Tibial artery (tissue), 4 donors: ENCODE measurements around the gene MCFD2.
"Not testable (repeated sequence)": the region's sequence is repeated elsewhere in the genome, so short reads cannot be mapped to it uniquely, and the experiment has no call there.

ENCODE experiments used
- DNase-seq, 2 donors: peaks; one replicate each; pipeline ENCODE4 v3.0.0-alpha.2; 2019
- H3K27ac ChIP-seq, 2 donors: fragments of 200-600 bp; sonication (generic) in 1 of 2; 1 replicate in 1 of 2; 2 replicates in 1 of 2; pipeline ENCODE4 v1.5.1; 2018 to 2019; ENCODE audit warnings: mild to moderate bottlenecking in 1 of 2
- H3K27me3 ChIP-seq, 2 donors: fragments of 200-600 bp; sonication (generic) in 1 of 2; one replicate each; pipeline versions ENCODE4 v1.5.1 to v1.6.0; 2016 to 2019
- H3K36me3 ChIP-seq, 3 donors: fragments of 200-600 bp; sonication (generic) in 2 of 3; one replicate each; pipeline ENCODE4 v1.5.1; 2016 to 2019; ENCODE audit warnings: mild to moderate bottlenecking in 2 of 3
- H3K4me1 ChIP-seq, 4 donors: fragments of 200-600 bp; sonication (generic) in 2 of 4; 1 replicate in 3 of 4; 2 replicates in 1 of 4; pipeline ENCODE4 v1.5.1; 2016 to 2019
- H3K4me3 ChIP-seq, 2 donors: fragments of 200-600 bp; sonication (generic) in 1 of 2; 1 replicate in 1 of 2; 2 replicates in 1 of 2; pipeline ENCODE4 v1.5.1; 2018 to 2019; ENCODE audit warnings: mild to moderate bottlenecking in 2 of 2
- H3K9me3 ChIP-seq, 3 donors: fragments of 200-600 bp; sonication (generic) in 1 of 3; one replicate each; pipeline ENCODE4 v1.5.1; 2016 to 2019
- intact Hi-C: fragments of 100-400 bp; cut with DNase I; formaldehyde crosslinking; loops from one replicate; pipeline ENCODE4 v1.15.0; 2023; ENCODE audit warnings: low total_unique reads
- TF ChIP-seq, protein P1 (sequence below), 2 experiments: fragments of 200-600 bp in 1 of 2; fragments of 450-650 bp in 1 of 2; IDR thresholded peaks; one replicate each; pipeline ENCODE4 v1.5.1; 2017 to 2019; ENCODE audit warnings: antibody characterized with exemption in 2 of 2, mild to moderate bottlenecking in 1 of 2, moderate library complexity in 1 of 2

The MCFD2 gene

DNA sequence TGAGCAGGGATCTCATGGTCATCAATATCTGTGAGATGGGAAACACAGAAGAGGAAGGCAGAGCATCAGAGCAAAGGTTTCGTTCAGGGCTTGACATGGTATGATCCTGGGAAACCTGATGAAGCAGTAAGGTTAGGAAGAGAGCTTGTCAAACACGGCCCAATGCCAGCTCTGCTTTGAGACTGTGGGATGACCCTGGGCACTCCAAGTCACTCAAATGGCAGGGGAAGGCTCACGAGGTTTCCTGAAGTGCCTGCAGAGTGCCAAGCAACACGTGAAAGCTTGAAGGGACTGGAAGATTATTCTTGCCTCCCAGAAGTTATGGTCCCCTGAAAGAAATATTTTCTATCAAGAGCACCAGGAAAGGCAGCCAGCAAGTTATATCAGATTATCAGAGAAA is 6.5 kb downstream of the MCFD2 start:
- H3K27ac ChIP-seq: no peak overlapping the region

DNA sequence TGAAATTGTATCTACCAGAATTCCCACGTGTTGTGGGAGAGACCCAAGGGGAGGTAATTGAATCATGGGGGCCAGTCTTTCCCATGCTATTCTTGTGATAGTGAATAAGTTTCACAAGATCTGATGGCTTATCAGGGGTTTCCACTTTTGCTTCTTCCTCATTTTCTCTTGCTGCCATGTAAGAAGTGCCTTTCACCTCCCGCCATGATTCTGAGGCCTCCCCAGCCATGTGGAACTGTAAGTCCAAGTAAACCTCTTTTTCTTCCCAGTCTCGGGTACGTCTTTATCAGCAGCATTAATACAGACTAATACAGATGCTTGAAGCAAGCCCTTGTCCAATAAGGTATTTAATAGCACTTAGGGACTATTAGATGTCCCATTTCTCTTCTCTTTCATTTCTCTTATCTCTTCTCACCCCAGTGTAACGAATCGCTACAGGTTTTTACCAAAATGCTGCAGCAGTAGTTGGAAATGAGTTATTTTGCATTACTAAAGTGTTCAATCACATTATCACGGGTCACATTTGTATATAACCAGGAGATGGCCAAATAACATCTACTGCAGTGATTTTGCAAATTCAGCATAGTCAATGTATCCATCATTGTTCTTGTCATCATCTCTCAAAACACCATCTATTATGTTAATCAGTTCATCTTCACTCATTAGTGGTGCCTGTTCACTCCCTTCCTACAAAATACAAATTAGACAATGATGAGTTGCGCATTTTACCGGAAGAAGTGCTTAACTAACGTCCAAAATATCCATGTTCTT is 10.5 kb downstream of the MCFD2 start:
- DNase-seq, H3K4me3 ChIP-seq, H3K27me3 ChIP-seq, intact Hi-C loops, H3K9me3 ChIP-seq, H3K4me1 ChIP-seq, H3K27ac ChIP-seq: not testable (repeated sequence)
- H3K36me3 ChIP-seq: peaks cover 60 to 76% (median 74%) of the 10 kb centered on the region in 3 donors

More for the DNA sequence above, 6.5 kb downstream of the MCFD2 start:
- DNase-seq: no peak
- intact Hi-C loops: no loop called here
- Histone ChIP-seq H3K9me3 (no peaks in the 10 kb centered on the region), H3K4me3 (no peak overlapping the region), H3K4me1 (peaks cover 0 to 27% (median 15%) of the 10 kb centered on the region in 4 donors), H3K27me3 (no peaks in the 10 kb centered on the region), H3K36me3 (peaks cover 62 to 71% (median 71%) of the 10 kb centered on the region in 3 donors)
- TF ChIP-seq, protein P1, sequence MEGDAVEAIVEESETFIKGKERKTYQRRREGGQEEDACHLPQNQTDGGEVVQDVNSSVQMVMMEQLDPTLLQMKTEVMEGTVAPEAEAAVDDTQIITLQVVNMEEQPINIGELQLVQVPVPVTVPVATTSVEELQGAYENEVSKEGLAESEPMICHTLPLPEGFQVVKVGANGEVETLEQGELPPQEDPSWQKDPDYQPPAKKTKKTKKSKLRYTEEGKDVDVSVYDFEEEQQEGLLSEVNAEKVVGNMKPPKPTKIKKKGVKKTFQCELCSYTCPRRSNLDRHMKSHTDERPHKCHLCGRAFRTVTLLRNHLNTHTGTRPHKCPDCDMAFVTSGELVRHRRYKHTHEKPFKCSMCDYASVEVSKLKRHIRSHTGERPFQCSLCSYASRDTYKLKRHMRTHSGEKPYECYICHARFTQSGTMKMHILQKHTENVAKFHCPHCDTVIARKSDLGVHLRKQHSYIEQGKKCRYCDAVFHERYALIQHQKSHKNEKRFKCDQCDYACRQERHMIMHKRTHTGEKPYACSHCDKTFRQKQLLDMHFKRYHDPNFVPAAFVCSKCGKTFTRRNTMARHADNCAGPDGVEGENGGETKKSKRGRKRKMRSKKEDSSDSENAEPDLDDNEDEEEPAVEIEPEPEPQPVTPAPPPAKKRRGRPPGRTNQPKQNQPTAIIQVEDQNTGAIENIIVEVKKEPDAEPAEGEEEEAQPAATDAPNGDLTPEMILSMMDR (IDR thresholded peaks at IDR 0.05): no peak

DNA sequence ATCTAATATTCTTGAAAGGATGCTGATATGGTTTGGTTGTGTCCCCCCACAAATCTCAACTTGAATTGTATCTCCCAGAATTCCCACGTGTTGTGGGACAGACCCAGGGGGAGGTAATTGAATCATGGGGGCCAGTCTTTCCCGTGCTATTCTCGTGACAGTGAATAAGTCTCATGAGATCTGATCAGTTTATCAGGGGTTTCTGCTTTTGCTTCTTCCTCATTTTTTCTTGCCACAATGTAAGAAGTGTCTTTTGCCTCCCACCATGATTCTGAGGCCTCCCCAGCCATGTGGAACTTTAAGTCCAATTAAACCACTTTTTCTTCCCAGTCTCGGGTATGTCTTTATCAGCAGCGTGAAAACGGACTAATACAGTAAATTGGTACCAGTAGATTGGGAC is 12.6 kb downstream of the MCFD2 start:
- not testable (repeated sequence) for H3K27ac ChIP-seq, H3K4me1 ChIP-seq
- peaks cover 41 to 55% (median 53%) of the 10 kb centered on the region in 3 donors for H3K36me3 ChIP-seq

DNA sequence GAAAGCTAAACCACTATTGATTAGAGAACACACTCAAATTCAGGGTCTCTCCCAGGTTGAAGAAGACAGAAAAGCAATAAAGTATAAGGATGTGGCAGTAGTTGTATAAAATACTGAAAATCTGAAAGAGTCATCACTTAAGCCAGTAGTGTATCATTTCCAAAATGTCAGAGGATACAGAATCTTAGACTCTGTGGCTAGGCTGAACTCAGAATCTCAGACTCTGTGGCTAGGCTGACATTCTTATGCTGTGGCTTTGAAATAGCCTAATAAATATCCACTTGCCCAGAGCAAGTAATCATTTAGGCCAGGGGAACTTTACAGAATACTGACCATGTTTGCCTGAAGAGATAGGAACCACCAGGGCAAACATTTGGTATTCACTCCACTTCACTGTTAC is 13.1 kb downstream of the MCFD2 start:
- Histone ChIP-seq H3K9me3 (no peaks in the 10 kb centered on the region), H3K36me3 (peaks cover 36 to 50% (median 48%) of the 10 kb centered on the region in 3 donors), H3K4me1 (no peaks in the 10 kb centered on the region), H3K27me3 (no peaks in the 10 kb centered on the region), H3K27ac (no peak overlapping the region), H3K4me3 (no peak overlapping the region)
- DNase-seq: no peak
- intact Hi-C loops: no loop called here
- TF ChIP-seq, protein P1 (IDR thresholded peaks at IDR 0.05): no peak

More for the DNA sequence above, 12.6 kb downstream of the MCFD2 start:
- H3K9me3 ChIP-seq, intact Hi-C loops, H3K27me3 ChIP-seq, DNase-seq, H3K4me3 ChIP-seq: not testable (repeated sequence)

DNA sequence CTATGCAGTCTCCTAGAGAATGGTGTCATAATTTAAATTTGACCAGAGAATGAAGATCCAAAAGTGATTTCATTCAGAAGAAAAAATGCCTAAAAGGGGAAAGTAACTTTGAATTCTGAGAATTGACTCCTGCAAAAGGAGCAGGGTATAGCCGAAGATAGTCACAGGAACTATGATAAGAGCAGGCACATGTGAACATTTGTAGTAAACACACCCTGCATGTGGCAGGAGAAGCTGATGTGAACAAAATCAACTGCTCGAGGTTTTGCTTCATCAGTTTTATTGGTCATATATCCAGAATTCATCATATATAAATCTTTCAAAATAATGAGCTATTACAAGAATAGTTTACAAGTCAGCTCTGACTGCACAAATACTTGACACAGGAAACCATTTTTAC is 14.0 kb downstream of the MCFD2 start:
- H3K4me3 ChIP-seq: no peak overlapping the region
- DNase-seq: no peak
- H3K36me3 ChIP-seq: peaks cover 27 to 41% (median 40%) of the 10 kb centered on the region in 3 donors
- intact Hi-C loops: no loop called here
- no peaks in the 10 kb centered on the region for H3K9me3 ChIP-seq
- H3K27me3 ChIP-seq: no peaks in the 10 kb centered on the region
- no peak overlapping the region for H3K27ac ChIP-seq
- no peaks in the 10 kb centered on the region for H3K4me1 ChIP-seq
- TF ChIP-seq, protein P1 (IDR thresholded peaks at IDR 0.05): no peak

DNA sequence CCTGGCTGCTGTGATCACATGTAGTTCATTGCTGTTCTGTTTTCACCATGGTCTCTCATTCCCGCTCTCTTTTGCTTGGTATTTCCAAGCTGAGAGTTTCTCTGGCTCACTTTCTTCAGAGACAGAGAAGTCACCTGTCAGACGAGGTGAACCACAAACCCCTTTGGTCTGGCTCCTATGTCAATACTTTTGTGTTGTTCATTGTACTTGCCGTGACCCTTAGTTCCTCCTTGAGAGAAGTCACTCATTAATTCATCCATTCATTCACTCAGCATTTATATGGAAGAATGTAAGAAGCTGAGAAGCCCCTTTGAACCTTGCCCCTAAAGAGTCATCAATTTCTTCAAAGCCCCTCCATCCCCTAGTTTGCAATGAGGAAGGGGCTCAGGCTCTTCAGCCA is 15.2 kb downstream of the MCFD2 start:
- no peaks in the 10 kb centered on the region for H3K27me3 ChIP-seq
- H3K36me3 ChIP-seq: peaks cover 16 to 31% (median 27%) of the 10 kb centered on the region in 3 donors
- intact Hi-C loops: no loop called here
- no peak overlapping the region for H3K4me3 ChIP-seq
- DNase-seq: no peak
- H3K27ac ChIP-seq: no peak overlapping the region
- TF ChIP-seq, protein P1 (IDR thresholded peaks at IDR 0.05): no peak
- H3K9me3 ChIP-seq: no peaks in the 10 kb centered on the region
- H3K4me1 ChIP-seq: no peaks in the 10 kb centered on the region
